Measurements from ENCODE around the gene SENP2.

The SENP2 gene

DNA sequence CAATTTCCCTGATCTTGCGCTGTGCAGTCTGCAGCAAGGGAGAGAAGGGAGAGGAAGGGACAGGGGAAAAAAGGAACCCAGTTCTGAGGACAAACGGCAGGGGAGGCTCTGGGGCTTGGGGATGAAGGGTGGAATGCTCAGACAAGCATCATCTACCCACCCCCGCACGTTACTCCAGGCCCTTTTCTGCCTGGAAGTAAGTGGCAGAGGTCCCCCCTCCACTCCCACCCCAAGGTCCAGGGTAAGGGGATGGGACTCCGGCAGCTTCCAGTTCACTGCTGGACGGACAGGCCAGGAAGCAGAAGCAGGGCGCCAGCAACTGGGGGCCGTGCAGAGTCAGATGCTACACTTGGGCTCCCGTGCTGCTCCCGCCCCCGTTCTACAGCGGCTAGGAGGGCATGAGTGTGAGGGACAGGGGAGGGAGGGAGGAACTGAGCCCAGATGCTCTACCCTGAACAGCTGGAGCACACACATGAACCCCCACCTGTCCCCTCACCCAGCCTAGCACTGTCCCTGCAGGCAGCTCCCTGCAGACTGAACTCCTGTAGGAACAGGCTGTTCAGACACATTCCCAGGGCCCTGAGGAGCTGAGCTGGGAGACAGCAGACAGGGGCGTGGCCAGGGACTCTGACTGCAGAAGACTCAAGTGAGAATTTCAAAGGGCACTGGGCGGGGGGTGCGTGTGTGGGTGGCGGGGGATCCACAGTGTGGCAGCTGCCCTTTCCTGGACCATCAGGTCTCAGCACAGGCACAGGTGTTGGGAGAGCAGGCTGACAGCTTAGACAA, 59.7 kb downstream of the SENP2 start:
- ATAC-seq, result no peak; the same call in 1 of the 3 replicates
- no peak for TF ChIP-seq ISL1 (CRISPR knock-in tag; IDR thresholded peaks at IDR 0.05)
- TF ChIP-seq CREB5 (CRISPR knock-in tag; IDR thresholded peaks at IDR 0.05; ENCODE audit: low read depth), result no peak
- TF ChIP-seq ZNF8 (CRISPR knock-in tag; IDR thresholded peaks at IDR 0.05), result no peak
- no peak for TF ChIP-seq ZNF565 (CRISPR knock-in tag; conservative IDR thresholded peaks at IDR 0.05; ENCODE audit: low read depth)
- TF ChIP-seq CSDC2 (CRISPR knock-in tag; IDR thresholded peaks at IDR 0.05), result no peak
- no peak for TF ChIP-seq ARNTL (CRISPR knock-in tag; IDR thresholded peaks at IDR 0.05; ENCODE audit: borderline replicate concordance, low read depth)
- TF ChIP-seq SNAI2 (CRISPR knock-in tag; IDR thresholded peaks at IDR 0.05), result no peak
- TF ChIP-seq ZNF70 (CRISPR knock-in tag; IDR thresholded peaks at IDR 0.05), result no peak

DNA sequence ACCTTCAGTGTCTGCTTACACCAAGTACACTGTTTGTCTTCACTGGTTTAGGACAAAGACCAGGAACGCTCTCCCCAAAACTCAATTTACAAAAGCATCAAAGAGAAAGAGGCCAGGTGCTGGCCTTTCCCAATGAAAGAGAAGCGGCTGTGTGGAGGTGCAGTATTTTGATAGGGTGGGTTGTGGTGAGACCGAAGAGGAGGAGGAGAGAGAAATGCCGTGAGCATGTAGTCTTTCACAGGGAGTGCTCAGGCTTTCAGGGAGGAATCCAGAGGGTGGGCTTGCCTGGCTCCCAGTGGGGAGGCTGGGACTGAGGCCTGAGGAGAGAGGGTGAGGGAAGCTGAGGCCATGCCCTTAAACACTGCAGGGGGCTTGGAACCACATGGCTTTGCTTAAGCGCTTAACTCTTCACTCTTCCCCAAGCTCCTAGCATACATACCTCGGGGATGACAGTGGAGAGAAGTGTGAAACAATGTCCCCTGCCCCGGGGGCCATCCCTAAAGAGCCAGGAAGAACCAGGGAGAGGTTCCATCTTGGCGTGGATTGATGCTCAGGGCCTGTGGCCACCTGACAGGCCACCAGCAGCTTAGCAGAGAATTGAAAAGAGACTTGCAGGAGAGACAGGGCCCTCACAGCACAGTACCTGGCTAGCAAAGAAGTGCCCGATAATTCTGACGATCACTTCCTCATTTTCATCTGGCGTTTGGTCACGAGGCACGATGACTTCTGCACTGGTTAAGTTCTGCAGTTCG, 60.5 kb downstream of the SENP2 start:
- no peak for TF ChIP-seq PATZ1 (CRISPR knock-in tag; IDR thresholded peaks at IDR 0.05; ENCODE audit: borderline replicate concordance)
- no peak for TF ChIP-seq ZFP3 (CRISPR knock-in tag; IDR thresholded peaks at IDR 0.05)
- no peak for TF ChIP-seq OSR1 (CRISPR knock-in tag; IDR thresholded peaks at IDR 0.05)
- TF ChIP-seq CSRNP3 (CRISPR knock-in tag; IDR thresholded peaks at IDR 0.05), result no peak
- no peak for TF ChIP-seq ZFP30 (CRISPR knock-in tag; IDR thresholded peaks at IDR 0.05)

GRCh38 chr3:185647134-185647879, 61.2 kb downstream of the SENP2 start:
- no peak for TF ChIP-seq SNAI2 (CRISPR knock-in tag; IDR thresholded peaks at IDR 0.05)
- no peak for TF ChIP-seq RARB (CRISPR knock-in tag; IDR thresholded peaks at IDR 0.05)
- TF ChIP-seq CSRNP3 (CRISPR knock-in tag; IDR thresholded peaks at IDR 0.05), result no peak
- no peak for TF ChIP-seq PPARA (CRISPR knock-in tag; IDR thresholded peaks at IDR 0.05; ENCODE audit: borderline replicate concordance)
- ATAC-seq, result no peak

More for the DNA sequence above, 60.5 kb downstream of the SENP2 start:
- ATAC-seq, result no peak; the same call in 2 of the 3 replicates

- TF ChIP-seq ISL1 (CRISPR knock-in tag; IDR thresholded peaks at IDR 0.05), result no peak
- no peak for TF ChIP-seq BACH2 (CRISPR knock-in tag; IDR thresholded peaks at IDR 0.05; ENCODE audit: borderline replicate concordance)
- no peak for TF ChIP-seq ARNTL (CRISPR knock-in tag; IDR thresholded peaks at IDR 0.05; ENCODE audit: borderline replicate concordance, low read depth)
- no peak for TF ChIP-seq GLIS3 (CRISPR knock-in tag; IDR thresholded peaks at IDR 0.05)
- no peak for TF ChIP-seq TCF4 (CRISPR knock-in tag; IDR thresholded peaks at IDR 0.05; ENCODE audit: borderline replicate concordance)
- no peak for TF ChIP-seq CSRNP3 (CRISPR knock-in tag; IDR thresholded peaks at IDR 0.05)
- no peak for TF ChIP-seq RARB (CRISPR knock-in tag; IDR thresholded peaks at IDR 0.05)
- no peak for TF ChIP-seq PPARA (CRISPR knock-in tag; IDR thresholded peaks at IDR 0.05; ENCODE audit: borderline replicate concordance)
- TF ChIP-seq OSR1 (CRISPR knock-in tag; IDR thresholded peaks at IDR 0.05), result no peak
- TF ChIP-seq ZFP3 (CRISPR knock-in tag; IDR thresholded peaks at IDR 0.05), result no peak
- no peak for TF ChIP-seq ZNF70 (CRISPR knock-in tag; IDR thresholded peaks at IDR 0.05)
- no peak for TF ChIP-seq TSHZ2 (CRISPR knock-in tag; IDR thresholded peaks at IDR 0.05)
- no peak for TF ChIP-seq ESRRG (CRISPR knock-in tag; IDR thresholded peaks at IDR 0.05)
- TF ChIP-seq CSDC2 (CRISPR knock-in tag; IDR thresholded peaks at IDR 0.05), result no peak
- TF ChIP-seq ZC3H10 (CRISPR knock-in tag; IDR thresholded peaks at IDR 0.05), result no peak
- no peak for TF ChIP-seq ZFP30 (CRISPR knock-in tag; IDR thresholded peaks at IDR 0.05)
- no peak for TF ChIP-seq SNAI2 (CRISPR knock-in tag; IDR thresholded peaks at IDR 0.05)
- TF ChIP-seq TOX (CRISPR knock-in tag; IDR thresholded peaks at IDR 0.05; ENCODE audit: borderline replicate concordance), result no peak
- ATAC-seq, result no peak
These were observed 61.8 kb downstream of the SENP2 start for GRCh38 chr3:185647880-185648210.
